ENCODE measurements around the gene SLC34A1. TPM values are rescaled to one million over a fixed set of nuclear protein-coding genes. Genes with fewer than 3 reads are reported as not detected.
"Not testable (repeated sequence)": the region's sequence is repeated elsewhere in the genome, so short reads cannot be mapped to it uniquely, and the experiment has no call there.

Gene SLC34A1
- total and polyA plus RNA-seq, 9 donors: not detected

DNA sequence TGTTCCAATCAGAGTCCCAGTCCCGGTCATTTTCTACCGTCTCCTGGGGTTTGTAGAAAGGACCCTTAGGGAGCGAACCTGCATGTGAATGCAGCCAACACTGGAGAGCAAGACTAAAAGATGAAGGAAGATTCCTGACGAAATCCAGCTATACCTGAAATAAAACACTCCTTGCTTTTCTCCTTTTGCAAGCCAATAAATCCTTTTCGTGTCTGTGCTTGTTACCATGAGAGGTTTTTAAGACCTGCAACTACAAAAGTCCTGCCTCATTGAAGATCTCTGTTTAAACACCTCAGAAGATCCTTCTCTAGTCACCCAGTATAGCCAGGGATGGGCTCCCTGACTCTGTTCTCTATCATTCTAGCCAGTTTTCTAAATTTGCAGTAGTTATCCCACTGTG lies 10.0 kb upstream of the SLC34A1 start:
- no peak overlapping the region for H3K4me3 ChIP-seq (ENCODE audit: low read length)
- H3K27ac ChIP-seq (ENCODE audit: low read length): no peak overlapping the region
- no peaks in the 10 kb centered on the region for H3K36me3 ChIP-seq (ENCODE audit: control insufficient read depth, insufficient read depth, low read length)
- no peaks in the 10 kb centered on the region for H3K9me3 ChIP-seq (replicated peaks; ENCODE audit: control insufficient read depth, low read depth, low read length)
- 60% methylated on average over 5 of the region's 5 CpGs for WGBS (ENCODE audit: insufficient coverage)
- no peaks in the 10 kb centered on the region for H3K27me3 ChIP-seq (ENCODE audit: control insufficient read depth, insufficient read depth, low read length)
- no peak for DNase-seq
- H3K4me1 ChIP-seq (ENCODE audit: control insufficient read depth, insufficient read depth, low read length): peaks cover 31% of the 10 kb centered on the region

- peaks cover 18% of the 10 kb centered on the region for H3K4me1 ChIP-seq (ENCODE audit: control insufficient read depth, insufficient read depth, low read length)
- not testable (repeated sequence) for H3K27ac ChIP-seq (ENCODE audit: low read length); H3K4me3 ChIP-seq (ENCODE audit: low read length); H3K9me3 ChIP-seq (replicated peaks; ENCODE audit: control insufficient read depth, low read depth, low read length); DNase-seq; H3K36me3 ChIP-seq (ENCODE audit: control insufficient read depth, insufficient read depth, low read length); H3K27me3 ChIP-seq (ENCODE audit: control insufficient read depth, insufficient read depth, low read length)
- WGBS (ENCODE audit: insufficient coverage): no CpG with 5 or more reads among the region's 5 CpGs
These were observed 8.7 kb upstream of the SLC34A1 start for GRCh38 chr5:177375516-177375915.

DNA sequence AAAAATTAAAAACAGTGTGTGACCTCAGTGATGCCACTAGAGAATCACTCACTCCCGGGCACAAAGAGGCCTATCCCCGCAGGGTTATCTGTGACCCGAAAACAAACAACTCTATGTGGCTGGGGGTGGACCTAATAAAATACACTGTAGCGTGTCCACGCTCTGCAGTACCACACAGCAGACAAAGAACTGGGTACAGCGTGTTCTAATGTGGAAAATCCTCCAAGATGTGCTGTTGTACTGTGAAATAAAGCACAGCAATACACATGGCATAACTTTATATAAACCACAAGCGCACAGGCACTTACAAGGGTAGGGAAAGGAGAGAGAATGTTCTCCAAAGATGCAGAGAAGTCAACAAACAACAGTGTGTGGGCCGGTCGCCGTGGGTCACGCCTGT lies 8.1 kb upstream of the SLC34A1 start:
- Histone ChIP-seq H3K4me3 (ENCODE audit: low read length) (no peak overlapping the region), H3K36me3 (ENCODE audit: control insufficient read depth, insufficient read depth, low read length) (no peaks in the 10 kb centered on the region), H3K4me1 (ENCODE audit: control insufficient read depth, insufficient read depth, low read length) (peaks cover 20% of the 10 kb centered on the region), H3K27ac (ENCODE audit: low read length) (no peak overlapping the region), H3K27me3 (ENCODE audit: control insufficient read depth, insufficient read depth, low read length) (no peaks in the 10 kb centered on the region), H3K9me3 (replicated peaks; ENCODE audit: control insufficient read depth, low read depth, low read length) (no peaks in the 10 kb centered on the region)
- DNase-seq: no peak
- 83% methylated on average over 10 of the region's 11 CpGs for WGBS (ENCODE audit: insufficient coverage)

DNA sequence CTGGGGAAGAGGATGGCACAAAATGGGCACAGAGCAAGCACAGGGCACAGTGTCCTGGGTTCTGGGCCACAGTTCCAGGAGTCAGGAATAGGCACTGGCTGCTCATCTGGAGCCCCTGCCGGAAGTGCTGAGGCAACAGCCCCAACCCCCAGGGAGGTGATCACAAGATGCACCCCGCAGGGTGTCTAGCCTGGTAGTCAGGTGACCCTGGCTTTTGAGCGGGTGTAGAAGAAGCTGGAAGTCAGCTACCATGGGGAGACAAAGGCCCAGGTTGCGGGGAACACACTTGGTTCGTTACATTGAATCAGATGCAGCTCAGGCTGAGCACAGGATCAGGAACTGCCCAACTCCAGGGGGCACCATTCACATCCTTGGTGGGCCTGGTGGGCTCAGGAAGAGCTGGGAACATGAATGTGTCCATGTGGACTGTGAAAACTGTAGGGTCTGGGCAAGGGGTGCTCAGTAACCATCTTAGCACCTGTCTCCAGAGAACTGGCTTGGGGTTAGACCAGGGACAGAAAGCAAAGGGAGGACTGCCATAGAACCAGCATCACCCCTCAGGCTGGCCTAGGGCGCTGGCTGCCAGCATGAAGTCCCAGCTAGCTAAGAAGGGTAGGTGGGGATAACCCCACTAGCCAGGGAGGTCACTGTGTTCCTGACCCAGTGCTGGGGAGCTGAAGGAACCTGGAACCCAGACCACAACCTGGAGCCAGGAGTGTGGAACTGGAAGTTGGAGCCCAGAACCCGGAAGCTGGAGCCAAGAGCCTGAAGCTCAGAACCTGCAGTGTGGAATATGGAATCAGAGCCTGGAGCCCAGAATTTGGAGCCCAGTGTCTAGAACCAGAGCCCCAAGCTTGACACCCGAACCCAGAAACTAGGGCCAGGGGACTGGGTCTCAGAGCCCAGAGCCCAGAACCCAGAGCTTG lies 6.1 kb upstream of the SLC34A1 start:
- no peak overlapping the region for H3K27ac ChIP-seq (ENCODE audit: low read length)
- H3K27me3 ChIP-seq (ENCODE audit: control insufficient read depth, insufficient read depth, low read length): peaks cover 3% of the 10 kb centered on the region
- no peaks in the 10 kb centered on the region for H3K36me3 ChIP-seq (ENCODE audit: control insufficient read depth, insufficient read depth, low read length)
- H3K9me3 ChIP-seq (replicated peaks; ENCODE audit: control insufficient read depth, low read depth, low read length): no peaks in the 10 kb centered on the region
- 82% methylated on average over 8 of the region's 8 CpGs for WGBS (ENCODE audit: insufficient coverage)
- peaks cover 5% of the 10 kb centered on the region for H3K4me1 ChIP-seq (ENCODE audit: control insufficient read depth, insufficient read depth, low read length)
- H3K4me3 ChIP-seq (ENCODE audit: low read length): no peak overlapping the region
- DNase-seq: no peak

DNA sequence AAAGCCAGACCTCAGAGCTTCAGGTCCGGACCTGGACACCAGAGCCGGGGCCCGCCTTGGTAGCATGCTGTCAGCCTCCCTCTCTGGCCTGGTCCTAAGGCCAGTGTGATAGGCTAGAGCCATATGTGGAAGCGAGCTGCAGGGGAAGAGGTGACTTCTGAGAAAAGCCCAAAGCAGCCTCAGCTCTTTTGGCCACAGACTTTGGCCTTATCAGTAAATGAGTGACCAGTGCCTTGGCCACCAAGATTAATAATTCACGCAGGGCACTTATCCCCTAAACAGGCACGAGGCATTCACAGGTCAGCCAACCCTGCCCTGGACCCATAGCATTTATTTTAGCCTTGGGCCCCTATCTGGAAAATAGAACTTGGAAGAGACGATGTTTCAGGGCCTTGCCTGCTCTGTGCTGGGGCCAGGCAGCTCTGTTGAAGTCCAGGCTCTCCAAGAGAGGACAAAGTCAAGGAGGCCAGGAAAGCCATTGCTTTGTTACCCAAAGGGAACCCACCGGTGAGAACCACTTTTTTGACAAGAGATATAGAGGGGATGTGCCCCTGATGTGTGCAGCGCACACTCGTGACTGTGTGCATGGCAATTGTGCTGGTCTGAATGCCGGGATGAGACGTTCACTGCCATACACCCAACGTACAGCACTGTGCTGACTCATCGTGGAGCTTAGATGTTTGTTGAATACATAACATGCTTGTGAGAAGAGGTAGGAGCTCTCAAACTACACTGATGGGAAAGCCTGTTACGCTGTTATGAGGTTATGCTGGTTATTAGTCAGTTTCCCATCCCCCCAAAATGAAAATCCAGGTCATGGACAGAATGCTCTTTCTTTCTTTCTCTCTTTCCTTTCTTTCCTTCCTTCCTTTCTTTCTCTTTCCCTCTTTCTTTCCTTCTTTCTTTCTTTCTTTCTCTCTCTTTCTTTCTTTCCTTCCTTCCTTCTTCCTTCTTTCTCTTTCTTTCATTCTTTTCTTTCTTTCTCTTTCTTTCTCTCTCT lies 5.0 kb upstream of the SLC34A1 start:
- 85% methylated on average over 10 of the region's 15 CpGs for WGBS (ENCODE audit: insufficient coverage)
- Histone ChIP-seq H3K4me3 (ENCODE audit: low read length) (no peak overlapping the region), H3K36me3 (ENCODE audit: control insufficient read depth, insufficient read depth, low read length) (no peaks in the 10 kb centered on the region), H3K9me3 (replicated peaks; ENCODE audit: control insufficient read depth, low read depth, low read length) (no peaks in the 10 kb centered on the region), H3K27ac (ENCODE audit: low read length) (no peak overlapping the region), H3K27me3 (ENCODE audit: control insufficient read depth, insufficient read depth, low read length) (peaks cover 7% of the 10 kb centered on the region), H3K4me1 (ENCODE audit: control insufficient read depth, insufficient read depth, low read length) (peaks cover 5% of the 10 kb centered on the region)
- DNase-seq: no peak

DNA sequence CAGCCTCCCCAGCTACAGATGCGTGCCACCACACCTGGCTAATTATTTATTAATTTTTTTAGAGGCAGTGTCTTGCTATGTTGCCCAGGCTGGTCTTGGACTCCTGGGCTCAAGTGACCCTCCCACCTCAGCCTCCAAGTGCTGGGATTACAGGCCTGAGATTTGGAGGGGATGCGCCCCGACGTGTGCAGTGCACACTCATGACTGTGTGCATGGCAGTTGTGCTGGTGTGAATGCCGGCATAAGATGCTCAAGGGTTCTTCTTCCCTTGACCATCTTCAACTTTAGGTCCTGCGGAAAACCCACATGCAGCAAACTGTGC lies 3.5 kb upstream of the SLC34A1 start:
- Histone ChIP-seq H3K4me1 (ENCODE audit: control insufficient read depth, insufficient read depth, low read length) (peaks cover 5% of the 10 kb centered on the region), H3K9me3 (replicated peaks; ENCODE audit: control insufficient read depth, low read depth, low read length) (no peaks in the 10 kb centered on the region), H3K36me3 (ENCODE audit: control insufficient read depth, insufficient read depth, low read length) (no peaks in the 10 kb centered on the region), H3K27ac (ENCODE audit: low read length) (no peak overlapping the region), H3K4me3 (ENCODE audit: low read length) (no peak overlapping the region), H3K27me3 (ENCODE audit: control insufficient read depth, insufficient read depth, low read length) (peaks cover 17% of the 10 kb centered on the region)
- DNase-seq: no peak
- WGBS (ENCODE audit: insufficient coverage): 83% methylated on average over 4 of the region's 6 CpGs

DNA sequence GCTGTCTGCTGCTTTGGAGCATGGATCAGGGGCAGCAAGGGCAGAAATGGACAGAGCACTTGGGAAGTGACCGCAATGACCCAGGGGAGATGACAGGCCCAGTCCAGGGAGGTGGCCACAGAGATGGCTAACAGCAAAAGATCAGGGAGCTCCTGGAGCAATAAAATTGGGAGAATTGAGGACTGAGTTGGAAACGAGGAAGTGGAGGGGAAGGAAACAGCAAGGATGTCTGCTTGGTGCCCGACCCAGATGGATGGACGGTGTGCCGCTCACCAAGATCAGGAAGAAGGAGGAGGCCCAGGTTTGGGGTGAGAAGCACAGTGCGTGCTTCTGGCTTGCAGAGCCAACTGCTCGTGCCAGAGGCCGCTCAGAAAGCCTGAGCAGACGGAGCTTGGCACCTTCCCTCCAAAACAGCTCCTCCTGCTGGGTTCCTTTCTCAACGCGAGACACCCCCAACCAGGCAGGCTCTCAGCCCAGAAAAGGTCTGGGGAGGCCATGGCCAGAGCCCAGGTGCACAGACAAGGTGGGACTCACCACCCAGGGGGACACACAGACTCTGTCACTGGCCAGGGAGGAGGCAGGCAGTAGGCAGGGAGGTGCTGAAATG lies 1.7 kb upstream of the SLC34A1 start:
- Histone ChIP-seq H3K4me1 (ENCODE audit: control insufficient read depth, insufficient read depth, low read length) (peaks cover 5% of the 10 kb centered on the region), H3K36me3 (ENCODE audit: control insufficient read depth, insufficient read depth, low read length) (no peaks in the 10 kb centered on the region), H3K27ac (ENCODE audit: low read length) (no peak overlapping the region), H3K9me3 (replicated peaks; ENCODE audit: control insufficient read depth, low read depth, low read length) (no peaks in the 10 kb centered on the region), H3K4me3 (ENCODE audit: low read length) (no peak overlapping the region), H3K27me3 (ENCODE audit: control insufficient read depth, insufficient read depth, low read length) (peaks cover 20% of the 10 kb centered on the region)
- WGBS (ENCODE audit: insufficient coverage): 25% methylated on average over 11 of the region's 11 CpGs
- peak; percentile 67 for DNase-seq

- Histone ChIP-seq H3K4me1 (ENCODE audit: control insufficient read depth, insufficient read depth, low read length) (peaks cover 5% of the 10 kb centered on the region), H3K9me3 (replicated peaks; ENCODE audit: control insufficient read depth, low read depth, low read length) (no peaks in the 10 kb centered on the region), H3K27ac (ENCODE audit: low read length) (no peak overlapping the region), H3K27me3 (ENCODE audit: control insufficient read depth, insufficient read depth, low read length) (peaks cover 20% of the 10 kb centered on the region), H3K4me3 (ENCODE audit: low read length) (no peak overlapping the region), H3K36me3 (ENCODE audit: control insufficient read depth, insufficient read depth, low read length) (no peaks in the 10 kb centered on the region)
- WGBS (ENCODE audit: insufficient coverage): 76% methylated on average over 7 of the region's 9 CpGs
- DNase-seq: no peak
These were observed 1.1 kb upstream of the SLC34A1 start for GRCh38 chr5:177383181-177383580.

- H3K36me3 ChIP-seq (ENCODE audit: control insufficient read depth, insufficient read depth, low read length): no peaks in the 10 kb centered on the region
- no peak overlapping the region for H3K27ac ChIP-seq (ENCODE audit: low read length)
- no peak overlapping the region for H3K4me3 ChIP-seq (ENCODE audit: low read length)
- no peak for DNase-seq
- H3K27me3 ChIP-seq (ENCODE audit: control insufficient read depth, insufficient read depth, low read length): peaks cover 40% of the 10 kb centered on the region
- peaks cover 24% of the 10 kb centered on the region for H3K4me1 ChIP-seq (ENCODE audit: control insufficient read depth, insufficient read depth, low read length)
- WGBS (ENCODE audit: insufficient coverage): 64% methylated on average over 7 of the region's 11 CpGs
- no peaks in the 10 kb centered on the region for H3K9me3 ChIP-seq (replicated peaks; ENCODE audit: control insufficient read depth, low read depth, low read length)
These were observed 1.5 kb downstream of the SLC34A1 start for GRCh38 chr5:177385720-177386119.

DNA sequence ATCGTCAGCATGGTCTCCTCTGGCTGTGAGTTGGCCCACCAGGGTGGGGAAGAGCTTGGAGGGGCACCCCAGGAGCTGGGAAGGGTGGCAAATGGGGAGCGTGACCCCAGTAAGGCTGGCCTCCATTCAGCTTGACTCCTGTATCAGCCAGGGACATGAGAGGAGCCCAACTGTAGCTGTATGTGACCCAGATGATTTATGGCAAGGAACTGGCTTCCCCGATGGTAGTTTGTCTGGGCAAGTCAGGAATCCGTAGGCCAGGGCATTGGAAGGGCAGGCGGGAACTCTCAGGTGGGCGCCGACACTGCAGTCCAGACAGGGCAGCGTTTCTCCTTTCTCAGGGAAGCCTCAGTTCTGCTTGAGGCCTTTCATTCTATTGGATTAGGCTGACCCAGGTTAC lies 2.3 kb downstream of the SLC34A1 start:
- Histone ChIP-seq H3K9me3 (replicated peaks; ENCODE audit: control insufficient read depth, low read depth, low read length) (no peaks in the 10 kb centered on the region), H3K27me3 (ENCODE audit: control insufficient read depth, insufficient read depth, low read length) (peaks cover 40% of the 10 kb centered on the region), H3K4me3 (ENCODE audit: low read length) (no peak overlapping the region), H3K36me3 (ENCODE audit: control insufficient read depth, insufficient read depth, low read length) (no peaks in the 10 kb centered on the region), H3K4me1 (ENCODE audit: control insufficient read depth, insufficient read depth, low read length) (peaks cover 19% of the 10 kb centered on the region), H3K27ac (ENCODE audit: low read length) (no peak overlapping the region)
- WGBS (ENCODE audit: insufficient coverage): 83% methylated on average over 8 of the region's 8 CpGs
- DNase-seq: no peak
